SU-DHL-6 (cell line): ENCODE results near the gene TTN.

Experiments used
- EZH2phosphoT487 ChIP-seq: fragments of 200-600 bp; sonication (generic), shearing (Covaris generic); conservative IDR thresholded peaks from 2 replicates; pipeline ENCODE4 v1.6.1; 2018; ENCODE audit warnings: mild to moderate bottlenecking, antibody characterized with exemption, low read length, moderate library complexity, mixed read lengths
- TF ChIP-seq, protein P1 (sequence below): fragments of 200-600 bp; sonication (generic); IDR thresholded peaks from one replicate; pipeline ENCODE4 v1.5.1; 2017; ENCODE audit warnings: antibody characterized with exemption, mild to moderate bottlenecking, low read length, moderate library complexity; ENCODE audit not compliant: insufficient read depth, poor library complexity, severe bottlenecking

DNA sequence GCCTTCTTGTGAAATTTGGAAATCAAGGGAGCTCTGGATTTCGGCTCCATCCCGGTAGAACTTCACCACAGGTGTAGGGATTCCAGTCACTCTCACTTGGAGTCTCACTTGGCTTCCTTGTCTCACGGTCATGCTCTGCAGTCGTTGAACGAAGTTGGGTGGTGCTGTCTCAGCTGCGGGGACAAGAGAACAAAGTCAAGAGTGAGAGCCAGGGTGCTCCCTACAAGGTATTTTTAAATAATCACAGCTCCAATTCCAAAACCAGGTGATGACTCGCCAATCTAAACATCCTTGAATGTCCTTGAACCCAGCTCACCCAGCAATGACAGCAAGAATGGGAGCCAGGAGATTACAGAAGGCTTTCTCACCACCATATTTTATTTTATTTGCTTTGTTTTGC lies 6.7 kb downstream of the TTN start:
- TF ChIP-seq, protein P1, sequence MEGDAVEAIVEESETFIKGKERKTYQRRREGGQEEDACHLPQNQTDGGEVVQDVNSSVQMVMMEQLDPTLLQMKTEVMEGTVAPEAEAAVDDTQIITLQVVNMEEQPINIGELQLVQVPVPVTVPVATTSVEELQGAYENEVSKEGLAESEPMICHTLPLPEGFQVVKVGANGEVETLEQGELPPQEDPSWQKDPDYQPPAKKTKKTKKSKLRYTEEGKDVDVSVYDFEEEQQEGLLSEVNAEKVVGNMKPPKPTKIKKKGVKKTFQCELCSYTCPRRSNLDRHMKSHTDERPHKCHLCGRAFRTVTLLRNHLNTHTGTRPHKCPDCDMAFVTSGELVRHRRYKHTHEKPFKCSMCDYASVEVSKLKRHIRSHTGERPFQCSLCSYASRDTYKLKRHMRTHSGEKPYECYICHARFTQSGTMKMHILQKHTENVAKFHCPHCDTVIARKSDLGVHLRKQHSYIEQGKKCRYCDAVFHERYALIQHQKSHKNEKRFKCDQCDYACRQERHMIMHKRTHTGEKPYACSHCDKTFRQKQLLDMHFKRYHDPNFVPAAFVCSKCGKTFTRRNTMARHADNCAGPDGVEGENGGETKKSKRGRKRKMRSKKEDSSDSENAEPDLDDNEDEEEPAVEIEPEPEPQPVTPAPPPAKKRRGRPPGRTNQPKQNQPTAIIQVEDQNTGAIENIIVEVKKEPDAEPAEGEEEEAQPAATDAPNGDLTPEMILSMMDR = no peak
- TF ChIP-seq EZH2phosphoT487 = no peak
